PFSK-1 (cell line): ENCODE results near the gene RMND1.

Source experiments
- FOXP2 ChIP-seq: optimal IDR thresholded peaks from 2 replicates; pipeline ENCODE3; 2011; ENCODE audit warnings: borderline replicate concordance, control low read depth, inconsistent platforms; ENCODE audit not compliant: insufficient read depth; ENCODE audit errors: extremely low read length, extremely low read depth
- POLR2AphosphoS5 ChIP-seq: IDR thresholded peaks from 2 replicates; pipeline ENCODE4 v1.6.1; 2012; ENCODE audit warnings: low read depth, mild to moderate bottlenecking, control low read depth, low read length, moderate library complexity
- REST ChIP-seq, 2 experiments: IDR thresholded peaks; 2 replicates each; pipeline versions ENCODE4 v1.6.1 to v1.8.0; 2011 to 2012; ENCODE audit warnings: low read depth in 2 of 2, low read length in 2 of 2, control low read depth in 1 of 2, inconsistent platforms in 1 of 2, mild to moderate bottlenecking in 1 of 2, moderate library complexity in 1 of 2; ENCODE audit not compliant: insufficient read depth in 1 of 2
- SIN3A ChIP-seq: IDR thresholded peaks from 2 replicates; pipeline ENCODE4 v1.6.1; 2012; ENCODE audit warnings: mild to moderate bottlenecking, low read length, moderate library complexity, borderline replicate concordance; ENCODE audit not compliant: insufficient read depth
- TAF1 ChIP-seq: IDR thresholded peaks from 2 replicates; pipeline ENCODE4 v1.6.1; 2012; ENCODE audit warnings: low read length, control low read depth, borderline replicate concordance; ENCODE audit not compliant: insufficient read depth

RMND1 gene

GRCh38 chr6:151388997-151389617, 62.8 kb downstream of the RMND1 start:
- TF ChIP-seq TAF1 (no peak), POLR2AphosphoS5 (no peak), REST (IDR thresholded peaks at IDR 0.05; ENCODE audit: insufficient read depth in 1 of 2, low read depth in 2 of 2, low read length in 2 of 2) (no peak), FOXP2 (no peak), SIN3A (no peak)

- TF ChIP-seq TAF1 (no peak), SIN3A (no peak)
These were observed 63.7 kb downstream of the RMND1 start for GRCh38 chr6:151388236-151388635.

- TF ChIP-seq SIN3A, result no peak
- TF ChIP-seq TAF1, result no peak
- TF ChIP-seq POLR2AphosphoS5, result no peak
- no peak for TF ChIP-seq REST (IDR thresholded peaks at IDR 0.05; ENCODE audit: insufficient read depth in 1 of 2, low read depth in 2 of 2, low read length in 2 of 2)
- no peak for TF ChIP-seq FOXP2
These were observed 64.6 kb downstream of the RMND1 start for GRCh38 chr6:151387175-151387970.

GRCh38 chr6:151385177-151385576, 66.7 kb downstream of the RMND1 start:
- TF ChIP-seq SIN3A (no peak), REST (IDR thresholded peaks at IDR 0.05; ENCODE audit: insufficient read depth in 1 of 2, low read depth in 2 of 2, low read length in 2 of 2) (no peak), POLR2AphosphoS5 (no peak), FOXP2 (no peak), TAF1 (no peak)

- TF ChIP-seq REST (IDR thresholded peaks at IDR 0.05; ENCODE audit: insufficient read depth in 1 of 2, low read depth in 2 of 2, low read length in 2 of 2) (no peak), SIN3A (no peak), TAF1 (no peak), POLR2AphosphoS5 (no peak), FOXP2 (no peak)
These were observed 67.8 kb downstream of the RMND1 start for GRCh38 chr6:151384151-151384550.
